HCT116 (cell line): Measurements from ENCODE around the gene FBXL14. TPM values are rescaled to one million over a fixed set of nuclear protein-coding genes. Genes with fewer than 3 reads are reported as not detected.

Source experiments
- ATAC-seq: fragments of 200-7000 bp; cut with Tn5 transposase; 2 replicates; pipeline ENCODE4 v1.9.1; 2020; ENCODE audit warnings: mild to moderate bottlenecking, moderate library complexity
- BruUV-seq: library from RNA; stranded (reverse); fragments of 400-500 nt; replicated peaks from 2 replicates; lab custom pipeline; 2021; lab: Mats Ljungman, UMichigan
- CTCF ChIA-PET: fragments of 300-600 bp; sonication (Branson Sonifier 250); formaldehyde crosslinking; loops from one replicate; lab custom pipeline; 2021; ENCODE audit warnings: antibody characterized with exemption; lab: Charles Lee
- POLR2A ChIA-PET: fragments of 300-600, 350-600 bp; sonication (Branson Sonifier 250); formaldehyde crosslinking; loops from one replicate; lab custom pipeline; 2021; ENCODE audit warnings: antibody characterized with exemption; lab: Charles Lee
- RAD21 ChIA-PET, 2 experiments: fragments of 300-600 bp; sonication (Branson Sonifier 250); formaldehyde crosslinking; loops; one replicate each; lab custom pipeline; 2023; ENCODE audit warnings: low total read pairs in 2 of 2; ENCODE audit not compliant: uncharacterized antibody in 2 of 2, unreplicated experiment in 2 of 2, low non-redundant PET in 1 of 2; lab: Charles Lee
- DNase-seq: peaks from one replicate; pipeline ENCODE4 v3.0.0-alpha.2; 2010; ENCODE audit warnings: low read depth, low spot score
- H2AFZ ChIP-seq: fragments of 200-600 bp; shearing (Covaris generic), sonication (generic); 2 replicates; pipeline ENCODE4 v1.6.1; 2017; ENCODE audit warnings: low read depth, mixed run types, mixed read lengths, antibody characterized with exemption, low read length; ENCODE audit not compliant: poor library complexity, severe bottlenecking
- H3K27ac ChIP-seq: 2 replicates; pipeline ENCODE4 v1.5.1; 2012; ENCODE audit warnings: low read depth, low read length
- H3K27me3 ChIP-seq: fragments of 200-600 bp; sonication (generic); 2 replicates; pipeline ENCODE4 v1.6.1; 2016; ENCODE audit warnings: mixed run types, low read length, mixed read lengths; ENCODE audit not compliant: insufficient read depth
- H3K36me3 ChIP-seq, 2 experiments: fragments of 200-500 bp in 1 of 2; fragments of 200-600 bp in 1 of 2; sonication (Bioruptor generic) in 1 of 2; sonication (generic) in 1 of 2; 2 replicates each; pipeline versions ENCODE4 v1.5.1 to v1.6.1; 2014 to 2016; ENCODE audit warnings: low read length in 2 of 2, inconsistent platforms in 1 of 2, mixed read lengths in 1 of 2, mixed run types in 1 of 2; ENCODE audit not compliant: insufficient read depth in 2 of 2, control insufficient read depth in 1 of 2
- H3K4me1 ChIP-seq, 2 experiments: fragments of 200-600 bp in 1 of 2; sonication (generic) in 1 of 2; 2 replicates each; pipeline versions ENCODE4 v1.5.1 to v1.6.1; 2012 to 2017; ENCODE audit warnings: low read length in 2 of 2, inconsistent platforms in 1 of 2, mild to moderate bottlenecking in 1 of 2, mixed read lengths in 1 of 2, mixed run types in 1 of 2, moderate library complexity in 1 of 2; ENCODE audit not compliant: insufficient read depth in 2 of 2, control insufficient read depth in 1 of 2
- H3K4me2 ChIP-seq: fragments of 200-600 bp; sonication (generic); 2 replicates; pipeline ENCODE4 v1.6.1; 2017; ENCODE audit warnings: mixed run types, low read length, mixed read lengths
- H3K4me3 ChIP-seq, 2 experiments: fragments of 200-600 bp in 1 of 2; sonication (generic) in 1 of 2; replicated peaks in 1 of 2; 2 replicates each; pipeline ENCODE4 v1.5.1; 2011 to 2016; ENCODE audit warnings: low read length in 2 of 2, control low read depth in 1 of 2, low read depth in 1 of 2, mild to moderate bottlenecking in 1 of 2, mixed read lengths in 1 of 2, mixed run types in 1 of 2
- H3K79me2 ChIP-seq: fragments of 200-600 bp; sonication (generic); 2 replicates; pipeline ENCODE4 v1.6.1; 2017; ENCODE audit warnings: mild to moderate bottlenecking, mixed run types, low read length, moderate library complexity, mixed read lengths; ENCODE audit not compliant: insufficient read depth
- H3K9ac ChIP-seq: fragments of 200-600 bp; sonication (generic); 2 replicates; pipeline ENCODE4 v1.6.1; 2016; ENCODE audit warnings: low read length, mixed read lengths
- H3K9me2 ChIP-seq: fragments of 200-600 bp; sonication (generic), shearing (Covaris generic); 2 replicates; pipeline ENCODE4 v1.6.1; 2017; ENCODE audit warnings: mixed run types, mild to moderate bottlenecking, moderate library complexity; ENCODE audit not compliant: insufficient read depth
- H3K9me3 ChIP-seq, 2 experiments: fragments of 200-500 bp in 1 of 2; fragments of 200-600 bp in 1 of 2; sonication (Bioruptor generic) in 1 of 2; sonication (generic) in 1 of 2; 2 replicates each; pipeline ENCODE4 v1.6.1; 2014 to 2017; ENCODE audit warnings: low read length in 2 of 2, mixed read lengths in 2 of 2, inconsistent platforms in 1 of 2, low read depth in 1 of 2, mild to moderate bottlenecking in 1 of 2, mixed run types in 1 of 2, moderate library complexity in 1 of 2; ENCODE audit not compliant: control insufficient read depth in 1 of 2, insufficient read depth in 1 of 2
- H4K20me1 ChIP-seq: fragments of 200-600 bp; sonication (generic), shearing (Covaris generic); 2 replicates; pipeline ENCODE4 v1.6.1; 2017; ENCODE audit warnings: mixed run types, mild to moderate bottlenecking, moderate library complexity; ENCODE audit not compliant: insufficient read depth
- CBX3 ChIP-seq: IDR thresholded peaks from 2 replicates; pipeline ENCODE4 v1.6.1; 2012; ENCODE audit warnings: low read depth
- CEBPB ChIP-seq: IDR thresholded peaks from 2 replicates; pipeline ENCODE4 v1.6.1; 2012; ENCODE audit warnings: low read depth
- CTCF ChIP-seq, 3 experiments: fragments of 200-600 bp in 1 of 3; sonication (generic) in 1 of 3; IDR thresholded peaks in 2 of 3; conservative IDR thresholded peaks in 1 of 3; 2 replicates each; pipeline ENCODE4 v1.5.1; 2012 to 2017; ENCODE audit warnings: low read depth in 2 of 3, low read length in 2 of 3, antibody characterized with exemption in 1 of 3, borderline replicate concordance in 1 of 3, control low read depth in 1 of 3, mild to moderate bottlenecking in 1 of 3, mixed read lengths in 1 of 3, mixed run types in 1 of 3, moderate library complexity in 1 of 3; ENCODE audit not compliant: insufficient read depth in 1 of 3
- EGR1 ChIP-seq: IDR thresholded peaks from 2 replicates; pipeline ENCODE4 v1.6.1; 2012; ENCODE audit warnings: low read depth
- ELF1 ChIP-seq: IDR thresholded peaks from 2 replicates; pipeline ENCODE4 v1.6.1; 2012; ENCODE audit warnings: low read depth, borderline replicate concordance
- EZH2 ChIP-seq: fragments of 200-600 bp; sonication (generic); IDR thresholded peaks from 2 replicates; pipeline ENCODE4 v1.6.1; 2017; ENCODE audit warnings: antibody characterized with exemption, mixed run types
- JUND ChIP-seq: IDR thresholded peaks from 2 replicates; pipeline ENCODE4 v1.6.1; 2012
- RAD21 ChIP-seq: IDR thresholded peaks from 2 replicates; pipeline ENCODE4 v1.6.1; 2012; ENCODE audit warnings: low read depth, mild to moderate bottlenecking
- REST ChIP-seq: IDR thresholded peaks from 2 replicates; pipeline ENCODE4 v1.6.1; 2012; ENCODE audit warnings: low read depth
- SIN3A ChIP-seq: IDR thresholded peaks from 2 replicates; pipeline ENCODE4 v1.6.1; 2012; ENCODE audit warnings: low read depth
- SP1 ChIP-seq: IDR thresholded peaks from 2 replicates; pipeline ENCODE4 v1.6.1; 2012; ENCODE audit warnings: low read depth
- SRF ChIP-seq: IDR thresholded peaks from 2 replicates; pipeline ENCODE4 v1.6.1; 2012; ENCODE audit warnings: low read depth
- TCF7L2 ChIP-seq: IDR thresholded peaks from 2 replicates; pipeline ENCODE4 v1.7.0; 2011; ENCODE audit warnings: borderline replicate concordance, inconsistent platforms; ENCODE audit not compliant: insufficient read depth, insufficient read length; ENCODE audit errors: extremely low read depth
- ZFX ChIP-seq: fragments of 450-650 bp; IDR thresholded peaks from 2 replicates; pipeline ENCODE4 v1.6.1; 2017
- ZNF274 ChIP-seq: fragments of 200-500 bp; sonication (Bioruptor generic); IDR thresholded peaks from 2 replicates; pipeline ENCODE4 v1.6.1; 2014; ENCODE audit warnings: mild to moderate bottlenecking, low read depth, low read length, inconsistent platforms
- intact Hi-C: fragments of 100-400 bp; cut with micrococcal nuclease; formaldehyde crosslinking; loops from 2 replicates; pipeline ENCODE4 v1.10.0; 2022
- total RNA-seq: library from RNA; stranded (reverse); gene quantifications from one replicate; pipeline ENCODE4 v1.2.1, GENCODE V29; 2021; ENCODE audit not compliant: unreplicated experiment
- TF ChIP-seq, protein P1 (sequence below): IDR thresholded peaks from 2 replicates; pipeline ENCODE4 v1.6.1; 2012
- TF ChIP-seq, protein P2 (sequence below): IDR thresholded peaks from 2 replicates; pipeline ENCODE4 v1.6.1; 2012

FBXL14 gene
- total RNA-seq, 1 experiment from 2014 or later = 19.0 TPM

GRCh38 chr12:1643043-1643442, 48.7 kb upstream of the FBXL14 start:
- RAD21 ChIA-PET = no interaction called here
- no peak overlapping the region for H3K4me3 ChIP-seq
- DNase-seq (no peak), ATAC-seq (no peak)
- H3K4me2 ChIP-seq = no peak overlapping the region
- CTCF ChIA-PET = interaction anchor here (1.5 to 1.9 kb wide), 2 partner anchors 8 to 10 kb away, joined by 7 to 13 read pairs; no protein-coding TSS in a partner anchor
- TF ChIP-seq TCF7L2 = no peak
- no peak for TF ChIP-seq ELF1
- TF ChIP-seq CEBPB = no peak
- no TSS peak for BruUV-seq
- H3K9me3 ChIP-seq = no peaks in the 10 kb centered on the region
- no peak overlapping the region for H3K27ac ChIP-seq
- H3K27me3 ChIP-seq = no peaks in the 10 kb centered on the region
- POLR2A ChIA-PET = no interaction called here
- no peaks in the 10 kb centered on the region for H3K36me3 ChIP-seq
- H3K4me1 ChIP-seq = no peaks in the 10 kb centered on the region
- no peaks in the 10 kb centered on the region for H3K9me2 ChIP-seq
- intact Hi-C loops = no loop called here
- H3K79me2 ChIP-seq = no peaks in the 10 kb centered on the region
- no peaks in the 10 kb centered on the region for H4K20me1 ChIP-seq
- no peak overlapping the region for H3K9ac ChIP-seq
- no peak overlapping the region for H2AFZ ChIP-seq

DNA sequence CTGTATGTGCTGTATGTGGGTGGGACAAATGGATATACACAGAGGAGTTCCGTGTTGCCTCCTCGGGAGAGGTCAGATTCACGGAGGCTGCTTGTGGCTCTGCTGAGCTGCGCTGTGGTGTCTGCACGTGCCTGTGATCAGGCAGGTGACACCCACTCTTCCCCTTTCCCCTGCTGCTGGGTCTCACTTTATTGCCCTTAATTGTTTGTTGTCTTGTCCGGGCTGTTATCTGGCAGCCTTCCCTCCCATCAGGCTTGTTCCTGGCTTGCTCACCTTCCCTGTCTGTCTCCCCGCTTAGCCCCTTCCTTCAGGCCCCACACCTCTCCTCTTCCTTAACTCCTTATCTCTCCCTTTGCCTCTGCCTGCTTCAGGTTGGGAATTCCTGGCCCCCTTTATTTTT, 48.1 kb upstream of the FBXL14 start:
- Histone ChIP-seq H3K9me3 (no peaks in the 10 kb centered on the region), H3K9ac (no peak overlapping the region), H3K27me3 (no peaks in the 10 kb centered on the region), H3K4me2 (no peak overlapping the region), H3K4me1 (no peaks in the 10 kb centered on the region), H4K20me1 (no peaks in the 10 kb centered on the region), H2AFZ (no peak overlapping the region), H3K79me2 (no peaks in the 10 kb centered on the region), H3K9me2 (no peaks in the 10 kb centered on the region), H3K36me3 (no peaks in the 10 kb centered on the region), H3K27ac (no peak overlapping the region), H3K4me3 (no peak overlapping the region)
- ChIA-PET CTCF (interaction anchor here (1.9 kb wide), 1 partner anchor 8 kb away, joined by 13 read pairs; no protein-coding TSS in a partner anchor), POLR2A (no interaction called here), RAD21 (no interaction called here)
- ATAC-seq (no peak), DNase-seq (no peak)
- no TSS peak for BruUV-seq
- no peak for TF ChIP-seq TCF7L2
- TF ChIP-seq SRF = no peak
- TF ChIP-seq SIN3A = no peak
- TF ChIP-seq, protein P1, sequence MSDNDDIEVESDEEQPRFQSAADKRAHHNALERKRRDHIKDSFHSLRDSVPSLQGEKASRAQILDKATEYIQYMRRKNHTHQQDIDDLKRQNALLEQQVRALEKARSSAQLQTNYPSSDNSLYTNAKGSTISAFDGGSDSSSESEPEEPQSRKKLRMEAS = no peak
- no peak for TF ChIP-seq RAD21
- TF ChIP-seq SP1 = no peak
- TF ChIP-seq, protein P2, sequence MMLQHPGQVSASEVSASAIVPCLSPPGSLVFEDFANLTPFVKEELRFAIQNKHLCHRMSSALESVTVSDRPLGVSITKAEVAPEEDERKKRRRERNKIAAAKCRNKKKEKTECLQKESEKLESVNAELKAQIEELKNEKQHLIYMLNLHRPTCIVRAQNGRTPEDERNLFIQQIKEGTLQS = no peak
- no peak for TF ChIP-seq CTCF (IDR thresholded peaks at IDR 0.05 in 2 of 3, conservative IDR thresholded peaks at IDR 0.05 in 1 of 3; ENCODE audit: borderline replicate concordance in 1 of 3, insufficient read depth in 1 of 3, low read depth in 2 of 3, low read length in 2 of 3)
- no peak for TF ChIP-seq CEBPB
- TF ChIP-seq EZH2 = no peak
- no peak for TF ChIP-seq EGR1
- no peak for TF ChIP-seq ZFX
- TF ChIP-seq JUND = no peak
- TF ChIP-seq CBX3 = no peak
- no peak for TF ChIP-seq REST
- no peak for TF ChIP-seq ZNF274
- intact Hi-C loops = no loop called here
